Subcutaneous adipose tissue (tissue), 4 donors: ENCODE measurements around the gene BUB1. TPM values are rescaled to one million over a fixed set of nuclear protein-coding genes. Genes with fewer than 3 reads are reported as not detected.

ENCODE experiments used
- CTCF ChIP-seq: fragments of 450-650 bp; IDR thresholded peaks from one replicate; pipeline ENCODE4 v1.5.1; 2016; ENCODE audit warnings: low read depth, mild to moderate bottlenecking, control low read depth, antibody characterized with exemption, moderate library complexity
- total RNA-seq, 4 donors: library from RNA; depleted of rRNA; stranded (reverse); fragments of >200 nt; gene quantifications; one replicate each; pipeline ENCODE4 v1.1.0, GENCODE V29; 2016

BUB1 gene
- total RNA-seq: 1 to 10 TPM in 2 of 4 donors, under 1 TPM in 1, not detected in 1; 0.16 to 2.4 (median 1.5) TPM

GRCh38 chr2:110677530-110678456 lies at the start of gene BUB1:
TSS of gene BUB1 (minus strand) at chr2:110678063. CDS start at chr2:110677995, 68 bp downstream.
- no peak for TF ChIP-seq CTCF

DNA sequence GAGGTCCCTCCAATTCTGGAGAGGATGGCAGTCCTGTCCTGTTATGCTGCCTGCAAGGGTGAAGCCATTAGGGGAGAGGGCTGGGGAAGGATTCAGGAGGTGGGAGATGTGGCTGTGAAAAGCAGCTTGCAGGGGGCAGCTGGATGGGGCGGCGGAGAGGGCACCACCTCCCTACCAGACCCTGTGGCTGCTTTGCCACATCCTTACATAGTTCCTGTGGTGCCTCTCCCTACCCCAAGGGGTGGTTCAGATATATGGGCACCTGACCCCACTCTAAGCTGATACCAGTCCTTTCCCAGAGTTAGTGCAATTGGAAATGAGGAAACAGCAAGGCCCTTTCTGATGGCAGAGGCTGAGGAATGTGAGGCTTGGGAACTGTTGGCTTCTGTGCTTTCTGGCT lies 48.4 kb upstream of the BUB1 start:
- TF ChIP-seq CTCF: no peak

DNA sequence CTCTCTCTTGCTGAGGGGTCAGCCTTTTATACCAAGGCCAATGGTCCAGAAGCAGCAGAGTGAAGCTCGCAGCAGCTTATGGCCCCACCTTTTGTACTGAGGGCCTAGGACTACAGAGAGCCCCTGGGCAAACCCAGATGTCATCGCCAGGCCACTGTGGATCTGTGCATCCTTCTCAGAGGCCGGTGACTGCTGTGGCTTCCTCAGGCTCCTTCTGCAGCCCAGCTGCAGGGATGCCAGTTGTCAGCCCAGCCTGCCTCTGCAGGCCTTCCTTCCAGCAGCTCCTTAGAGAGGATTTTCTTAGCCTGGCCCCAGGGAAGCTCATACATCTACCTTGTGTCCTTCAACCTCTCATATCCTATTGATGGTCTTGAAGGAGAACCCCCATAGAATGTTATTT lies 48.0 kb upstream of the BUB1 start:
- no peak for TF ChIP-seq CTCF

- TF ChIP-seq CTCF: no peak
These were observed 47.5 kb upstream of the BUB1 start for GRCh38 chr2:110725370-110725769.

GRCh38 chr2:110724820-110725219 lies 47.0 kb upstream of the BUB1 start:
- no peak for TF ChIP-seq CTCF

DNA sequence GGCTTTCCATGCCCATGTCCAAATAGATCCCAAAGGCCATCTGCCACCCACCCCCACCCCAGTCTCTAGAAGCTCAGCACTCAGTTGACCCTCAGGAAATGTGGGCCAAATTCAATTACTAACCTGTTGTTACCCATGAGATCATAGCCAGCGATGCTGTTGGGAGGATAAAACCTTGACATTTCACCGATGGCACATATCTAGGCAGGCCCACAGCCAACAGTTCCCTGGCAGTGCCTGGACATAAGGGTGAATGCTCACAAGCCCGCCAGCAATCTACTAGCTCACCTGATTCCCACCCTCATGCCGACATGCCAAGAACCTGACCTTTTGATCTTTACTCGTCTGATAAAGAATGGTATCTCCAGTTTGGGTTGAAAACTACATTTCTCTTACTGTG lies 42.7 kb upstream of the BUB1 start:
- no peak for TF ChIP-seq CTCF

DNA sequence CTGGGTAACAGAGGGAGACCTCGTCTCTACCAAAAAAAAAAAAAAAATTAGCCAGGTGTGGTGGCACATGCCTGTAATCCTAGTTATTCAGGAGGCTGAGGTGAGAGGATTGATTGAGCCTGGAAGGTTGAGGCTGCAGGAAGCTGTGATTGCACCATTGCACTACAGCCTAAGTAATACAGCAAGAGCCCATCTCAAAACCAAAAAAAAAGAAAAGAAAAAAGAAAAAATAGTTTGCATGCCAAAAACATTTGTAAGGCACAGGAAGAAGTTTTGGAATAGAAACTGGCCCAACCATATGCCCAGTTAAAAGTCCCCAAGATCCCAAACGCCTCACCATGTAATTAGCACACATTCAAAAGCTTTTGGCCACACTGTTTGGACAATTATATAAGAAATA lies 41.1 kb upstream of the BUB1 start:
- no peak for TF ChIP-seq CTCF
